H1 (cell line): ENCODE measurements around the gene COIL. TPM values are rescaled to one million over a fixed set of nuclear protein-coding genes. Genes with fewer than 3 reads are reported as not detected.

Experiments used
- CTCF ChIA-PET: fragments of 300-600 bp; sonication (Branson Sonifier 250); formaldehyde crosslinking; loops from one replicate; lab custom pipeline; 2021; ENCODE audit not compliant: partially characterized antibody; lab: Charles Lee
- POLR2A ChIA-PET: fragments of 300-600 bp; sonication (Branson Sonifier 250); formaldehyde crosslinking; loops from one replicate; lab custom pipeline; 2021; ENCODE audit warnings: inconsistent platforms; ENCODE audit not compliant: partially characterized antibody; lab: Charles Lee
- DNase-seq, 2 experiments: peaks; one replicate each; pipeline versions ENCODE4 v3.0.0 to v3.0.0-alpha.2; 2010 to 2022; ENCODE audit warnings: low spot score in 2 of 2, low read depth in 1 of 2, mixed read lengths in 1 of 2
- FAIRE-seq: peaks from 2 replicates; lab custom pipeline; 2011; peaks lifted over from hg19 to GRCh38; lab: Jason Lieb, UNC
- H2AFZ ChIP-seq: 2 replicates; pipeline ENCODE4 v1.8.1; 2012; ENCODE audit warnings: low read length, inconsistent platforms
- H2AK5ac ChIP-seq: 2 replicates; pipeline ENCODE4 v1.6.1; 2013; ENCODE audit warnings: low read depth, low read length
- H2BK120ac ChIP-seq: replicated peaks from 2 replicates; pipeline ENCODE3; 2013; ENCODE audit warnings: low read depth, low read length, inconsistent platforms
- H2BK12ac ChIP-seq: 2 replicates; pipeline ENCODE4 v1.6.1; 2013; ENCODE audit warnings: low read depth, low read length
- H2BK15ac ChIP-seq: 2 replicates; pipeline ENCODE4 v1.6.1; 2013; ENCODE audit warnings: low read length
- H2BK20ac ChIP-seq: 2 replicates; pipeline ENCODE4 v1.6.1; 2013; ENCODE audit warnings: low read length
- H2BK5ac ChIP-seq: 2 replicates; pipeline ENCODE4 v1.6.1; 2013; ENCODE audit warnings: low read depth, low read length
- H3K14ac ChIP-seq: 2 replicates; pipeline ENCODE4 v1.6.1; 2013; ENCODE audit warnings: inconsistent platforms; ENCODE audit not compliant: insufficient read length
- H3K18ac ChIP-seq: 2 replicates; pipeline ENCODE4 v1.6.1; 2013; ENCODE audit warnings: low read length; ENCODE audit errors: extremely low read depth
- H3K23ac ChIP-seq: 2 replicates; pipeline ENCODE4 v1.6.1; 2013; ENCODE audit warnings: inconsistent platforms; ENCODE audit not compliant: insufficient read length
- H3K23me2 ChIP-seq: 2 replicates; pipeline ENCODE4 v1.6.1; 2013; ENCODE audit warnings: low read depth, low read length
- H3K27ac ChIP-seq: 2 replicates; pipeline ENCODE4 v1.6.1; 2011; ENCODE audit warnings: low read depth, low read length, inconsistent platforms
- H3K27me3 ChIP-seq, 4 experiments: replicated peaks in 1 of 4; 1 replicate in 1 of 4; 2 replicates in 3 of 4; pipeline versions ENCODE4 v1.6.1 to v1.8.1; 2011 to 2013; ENCODE audit warnings: low read length in 3 of 4, mild to moderate bottlenecking in 3 of 4, inconsistent platforms in 2 of 4, mixed read lengths in 2 of 4, moderate library complexity in 1 of 4; ENCODE audit not compliant: control insufficient read depth in 3 of 4, insufficient read depth in 3 of 4; ENCODE audit errors: extremely low read depth in 1 of 4
- H3K36me3 ChIP-seq, 4 experiments: 2 replicates each; pipeline versions ENCODE4 v1.6.1 to v1.8.1; 2011 to 2013; ENCODE audit warnings: mild to moderate bottlenecking in 4 of 4, low read length in 3 of 4, moderate library complexity in 2 of 4, control low read depth in 1 of 4, inconsistent platforms in 1 of 4; ENCODE audit not compliant: insufficient read depth in 4 of 4, control insufficient read depth in 2 of 4
- H3K4ac ChIP-seq: replicated peaks from 2 replicates; pipeline ENCODE3; 2013; ENCODE audit warnings: low read length, low read depth, mixed read lengths, inconsistent platforms; ENCODE audit not compliant: insufficient read length
- H3K4me1 ChIP-seq, 4 experiments: replicated peaks in 1 of 4; 1 replicate in 1 of 4; 2 replicates in 3 of 4; pipeline versions ENCODE4 v1.6.1 to v1.8.1; 2011 to 2013; ENCODE audit warnings: low read length in 3 of 4, inconsistent platforms in 2 of 4, mixed read lengths in 1 of 4; ENCODE audit not compliant: insufficient read depth in 4 of 4, control insufficient read depth in 3 of 4
- H3K4me2 ChIP-seq, 2 experiments: 2 replicates each; pipeline versions ENCODE4 v1.6.1 to v1.8.1; 2011 to 2013; ENCODE audit warnings: low read depth in 2 of 2, low read length in 2 of 2, control low read depth in 1 of 2, inconsistent platforms in 1 of 2, mild to moderate bottlenecking in 1 of 2; ENCODE audit not compliant: insufficient read depth in 1 of 2
- H3K4me3 ChIP-seq, 4 experiments: fragments of 200-600, 300-600 bp in 1 of 4; sonication (generic), shearing (Covaris generic), sonication (Bioruptor Twin) in 1 of 4; 2 replicates each; pipeline versions ENCODE4 v1.5.1 to v1.8.1; 2011 to 2016; ENCODE audit warnings: low read length in 4 of 4, low read depth in 3 of 4, control low read depth in 2 of 4, inconsistent platforms in 2 of 4, mild to moderate bottlenecking in 2 of 4, mixed read lengths in 1 of 4, moderate library complexity in 1 of 4; ENCODE audit not compliant: insufficient read depth in 2 of 4; ENCODE audit errors: extremely low read depth in 1 of 4
- H3K56ac ChIP-seq: replicated peaks from 2 replicates; pipeline ENCODE3; 2013; ENCODE audit warnings: low read depth, mild to moderate bottlenecking, mixed read lengths, low read length, inconsistent platforms; ENCODE audit not compliant: insufficient read length
- H3K79me1 ChIP-seq: 2 replicates; pipeline ENCODE4 v1.6.1; 2013; ENCODE audit warnings: low read depth, low read length, control low read depth
- H3K79me2 ChIP-seq, 2 experiments: 2 replicates each; pipeline versions ENCODE4 v1.6.1 to v1.8.1; 2012 to 2013; ENCODE audit warnings: low read length in 2 of 2, mild to moderate bottlenecking in 2 of 2, inconsistent platforms in 1 of 2; ENCODE audit not compliant: insufficient read depth in 2 of 2, control insufficient read depth in 1 of 2
- H3K9ac ChIP-seq, 4 experiments: replicated peaks in 1 of 4; 1 replicate in 1 of 4; 2 replicates in 3 of 4; pipeline versions ENCODE4 v1.6.1 to v1.8.1; 2011 to 2013; ENCODE audit warnings: low read depth in 3 of 4, low read length in 3 of 4, control low read depth in 2 of 4, mild to moderate bottlenecking in 2 of 4, moderate library complexity in 2 of 4, inconsistent platforms in 1 of 4; ENCODE audit errors: extremely low read depth in 1 of 4
- H3K9me3 ChIP-seq, 2 experiments: 2 replicates each; pipeline versions ENCODE4 v1.6.1 to v1.8.1; 2012 to 2013; ENCODE audit warnings: mild to moderate bottlenecking in 2 of 2, moderate library complexity in 2 of 2, control low read depth in 1 of 2, inconsistent platforms in 1 of 2, low read depth in 1 of 2, low read length in 1 of 2, mixed read lengths in 1 of 2; ENCODE audit not compliant: insufficient read depth in 2 of 2
- H4K20me1 ChIP-seq, 2 experiments: replicated peaks in 1 of 2; 2 replicates each; pipeline versions ENCODE3 to v1.8.1; 2011 to 2013; ENCODE audit warnings: inconsistent platforms in 2 of 2, low read length in 2 of 2, mild to moderate bottlenecking in 1 of 2; ENCODE audit not compliant: insufficient read depth in 2 of 2, control insufficient read depth in 1 of 2
- H4K5ac ChIP-seq: 2 replicates; pipeline ENCODE4 v1.6.1; 2013; ENCODE audit warnings: low read length, low read depth, mixed read lengths, inconsistent platforms; ENCODE audit not compliant: insufficient read length
- H4K8ac ChIP-seq: 2 replicates; pipeline ENCODE4 v1.8.0; 2013; ENCODE audit warnings: mild to moderate bottlenecking, moderate library complexity, low read length, inconsistent platforms; ENCODE audit not compliant: insufficient read depth; ENCODE audit errors: extremely low read depth
- H4K91ac ChIP-seq: replicated peaks from 2 replicates; pipeline ENCODE3; 2013; ENCODE audit warnings: low read length, mixed read lengths, inconsistent platforms; ENCODE audit not compliant: insufficient read length
- ATF2 ChIP-seq: IDR thresholded peaks from 2 replicates; pipeline ENCODE4 v1.6.1; 2012; ENCODE audit warnings: low read length, inconsistent platforms
- BRCA1 ChIP-seq: IDR thresholded peaks from 2 replicates; pipeline ENCODE4 v1.6.1; 2012; ENCODE audit warnings: low read depth, low read length, improper control_type of control experiment
- GTF2F1 ChIP-seq: IDR thresholded peaks from 2 replicates; pipeline ENCODE4 v1.6.1; 2012; ENCODE audit warnings: low read depth, low read length, improper control_type of control experiment, borderline replicate concordance
- MAX ChIP-seq: IDR thresholded peaks from 2 replicates; pipeline ENCODE4 v1.6.1; 2012; ENCODE audit warnings: inconsistent platforms
- NRF1 ChIP-seq: IDR thresholded peaks from 2 replicates; pipeline ENCODE4 v1.6.1; 2011; ENCODE audit warnings: mild to moderate bottlenecking, low read depth, low read length, improper control_type of control experiment
- POLR2AphosphoS5 ChIP-seq: IDR thresholded peaks from 2 replicates; pipeline ENCODE4 v1.6.1; 2011; ENCODE audit warnings: low read depth, low read length
- SAP30 ChIP-seq: fragments of 300-600 bp; sonication (generic); IDR thresholded peaks from 2 replicates; pipeline ENCODE4 v1.7.1; 2012; ENCODE audit warnings: low read length, moderate library complexity, mild to moderate bottlenecking, inconsistent platforms; ENCODE audit not compliant: insufficient read depth, insufficient replicate concordance
- SIN3A ChIP-seq, 2 experiments: IDR thresholded peaks in 1 of 2; conservative IDR thresholded peaks in 1 of 2; 2 replicates each; pipeline ENCODE4 v1.6.1; 2011 to 2012; ENCODE audit warnings: low read length in 2 of 2, improper control_type of control experiment in 1 of 2, low read depth in 1 of 2, mild to moderate bottlenecking in 1 of 2
- SIRT6 ChIP-seq: IDR thresholded peaks from one replicate; pipeline ENCODE4 v1.7.1; 2012; ENCODE audit warnings: low read length, inconsistent platforms
- ZNF274 ChIP-seq: IDR thresholded peaks from 2 replicates; pipeline ENCODE4 v1.7.0; 2012; ENCODE audit warnings: low read length, borderline replicate concordance; ENCODE audit errors: extremely low read depth
- WGBS, 2 experiments: shearing (Covaris generic) in 1 of 2; methylation state at CpG; one replicate each; pipeline versions ENCODE4 v1.1.6 to v1.1.7; 2013 to 2015; ENCODE audit warnings: low lambda C conversion rate in 2 of 2, mixed read lengths in 2 of 2, inconsistent platforms in 1 of 2, low coverage in 1 of 2, missing lambda C conversion rate in 1 of 2; ENCODE audit not compliant: insufficient replicate concordance in 2 of 2, insufficient coverage in 1 of 2, insufficient read length in 1 of 2; ENCODE audit errors: extremely low coverage in 1 of 2, missing lambda C conversion rate in 1 of 2; 5-methylcytosine and 5-hydroxymethylcytosine counted together
- polyA plus RNA-seq, 7 experiments: library from polyadenylated mRNA; depleted of rRNA in 3 of 7; stranded (reverse) in 5 of 7; unstranded in 2 of 7; fragments of >200 nt in 5 of 7; fragments of 200-250 nt in 2 of 7; gene quantifications; 1 replicate in 5 of 7; 2 replicates in 1 of 7; 4 replicates in 1 of 7; pipeline versions ENCODE4 v1.2.1 to v1.2.3, GENCODE V29; 2011 to 2013; ENCODE audit warnings: missing spikeins in 2 of 7, mixed read lengths in 2 of 7
- total RNA-seq: library from RNA; stranded (reverse); fragmentation: NEBNext Ultra II Directional; extraction: Animal tissue kit (Norgen Biotek cat#: 25700); gene quantifications from 2 replicates; pipeline ENCODE4 v1.2.1, GENCODE V29; 2021

The COIL gene
- total and polyA plus RNA-seq, 2 of the 8 experiments (the other 6 are each of a cell fraction or from before 2014, with no cell fraction given), result 5.2 to 23.6 TPM

DNA sequence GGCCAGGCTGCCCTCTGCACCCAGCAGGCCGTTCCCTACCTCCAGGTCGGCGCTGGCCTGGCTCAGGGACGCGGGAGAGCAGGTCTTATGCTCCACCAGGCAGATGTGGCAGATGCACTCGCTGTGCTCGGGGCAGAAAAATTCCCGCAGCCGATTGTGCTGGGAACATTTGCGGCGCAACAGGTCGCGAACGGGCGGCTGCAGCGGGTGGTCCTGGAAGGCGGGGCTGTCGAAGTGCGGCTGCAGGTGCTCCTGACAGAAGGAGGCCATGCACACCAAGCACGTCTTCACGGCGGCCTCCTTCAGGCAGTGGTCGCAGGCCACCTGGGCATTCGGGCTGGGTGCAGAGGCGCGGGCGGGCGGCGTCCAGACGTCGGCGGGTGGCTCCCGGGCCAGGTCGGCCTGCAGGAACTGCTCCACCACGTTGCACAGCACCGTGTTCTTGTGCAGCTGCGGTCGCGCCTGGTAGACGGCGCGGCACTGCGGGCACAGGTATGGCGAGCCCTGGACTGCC is 47.4 kb downstream of the COIL start:
- DNase-seq, result peak in 1 of 2 experiments; percentile 79
- peak overlapping the region; percentile 86 for H3K18ac ChIP-seq
- peak overlapping the region; percentile 88; the same call in 1 of the 2 replicates for H2BK15ac ChIP-seq
- peak overlapping the region; percentile 49 to 79 (median 72) for H3K4me3 ChIP-seq
- peaks cover 0 to 6% (median 0%) of the 10 kb centered on the region in 4 experiments; a peak in 4 of 8 replicates for H3K36me3 ChIP-seq
- no peak overlapping the region for H3K23ac ChIP-seq
- no peak overlapping the region for H3K27ac ChIP-seq
- peak overlapping the region; percentile 80 to 97 for H3K4me2 ChIP-seq
- H2BK20ac ChIP-seq, result no peak overlapping the region
- H3K9me3 ChIP-seq, result no peaks in the 10 kb centered on the region
- H4K91ac ChIP-seq, result peak overlapping the region; percentile 90
- H3K4ac ChIP-seq, result no peak overlapping the region
- peak overlapping the region; percentile 82 for H4K5ac ChIP-seq
- peak overlapping the region; percentile 92 for H2AFZ ChIP-seq
- ChIA-PET CTCF (interaction anchor here (0.8 to 3.1 kb wide), 6 partner anchors 11 to 94 kb away, joined by 3 to 11 read pairs (median 4); no protein-coding TSS in a partner anchor), POLR2A (interaction anchor here (0.8 to 2.3 kb wide), 7 partner anchors 8 to 97 kb away, joined by 3 to 11 read pairs (median 4); partner anchors contain the start of gene DGKE)
- H3K9ac ChIP-seq, result peak overlapping the region in 3 of 4 experiments; percentile 35 to 52 (median 38); a peak in 5 of 7 replicates
- FAIRE-seq, result no peak
- peak overlapping the region; percentile 36 for H2BK120ac ChIP-seq
- peaks cover 3% of the 10 kb centered on the region for H3K79me1 ChIP-seq
- peak overlapping the region; percentile 40; the same call in 1 of the 2 replicates for H2BK5ac ChIP-seq
- peaks cover 0 to 5% of the 10 kb centered on the region in 2 experiments for H4K20me1 ChIP-seq
- peak overlapping the region; percentile 18; the same call in 1 of the 2 replicates for H2BK12ac ChIP-seq
- H3K4me1 ChIP-seq, result peaks cover 3 to 9% (median 6%) of the 10 kb centered on the region in 4 experiments; a peak in 6 of 7 replicates
- peak overlapping the region; percentile 45 for H4K8ac ChIP-seq
- WGBS, 2 experiments, result 5% methylated on average over 44 of the region's 44 CpGs; no CpG with 5 or more reads in 1 of the 2 experiments
- peaks cover 13% of the 10 kb centered on the region; the same call in 1 of the 2 replicates for H3K23me2 ChIP-seq
- H3K27me3 ChIP-seq, result peaks cover 0 to 21% (median 17%) of the 10 kb centered on the region in 4 experiments; a peak in 6 of 7 replicates
- peaks cover 0 to 9% of the 10 kb centered on the region in 2 experiments; a peak in 1 of 4 replicates for H3K79me2 ChIP-seq
- H2AK5ac ChIP-seq, result no peak overlapping the region
- H3K56ac ChIP-seq, result no peak overlapping the region
- H3K14ac ChIP-seq, result no peak overlapping the region
- TF ChIP-seq ATF2 (no peak), SIRT6 (no peak), MAX (peak; percentile 77), BRCA1 (no peak), NRF1 (no peak), SAP30 (no peak), SIN3A (conservative IDR thresholded peaks at IDR 0.05 in 1 of 2, IDR thresholded peaks at IDR 0.05 in 1 of 2; ENCODE audit: low read depth in 1 of 2, low read length in 2 of 2) (peak in 1 of 2 experiments; percentile 81; a peak in 1 of 4 replicates), POLR2AphosphoS5 (no peak), GTF2F1 (no peak), ZNF274 (no peak)
